ENCODE data around the gene GMPPB.

DNA sequence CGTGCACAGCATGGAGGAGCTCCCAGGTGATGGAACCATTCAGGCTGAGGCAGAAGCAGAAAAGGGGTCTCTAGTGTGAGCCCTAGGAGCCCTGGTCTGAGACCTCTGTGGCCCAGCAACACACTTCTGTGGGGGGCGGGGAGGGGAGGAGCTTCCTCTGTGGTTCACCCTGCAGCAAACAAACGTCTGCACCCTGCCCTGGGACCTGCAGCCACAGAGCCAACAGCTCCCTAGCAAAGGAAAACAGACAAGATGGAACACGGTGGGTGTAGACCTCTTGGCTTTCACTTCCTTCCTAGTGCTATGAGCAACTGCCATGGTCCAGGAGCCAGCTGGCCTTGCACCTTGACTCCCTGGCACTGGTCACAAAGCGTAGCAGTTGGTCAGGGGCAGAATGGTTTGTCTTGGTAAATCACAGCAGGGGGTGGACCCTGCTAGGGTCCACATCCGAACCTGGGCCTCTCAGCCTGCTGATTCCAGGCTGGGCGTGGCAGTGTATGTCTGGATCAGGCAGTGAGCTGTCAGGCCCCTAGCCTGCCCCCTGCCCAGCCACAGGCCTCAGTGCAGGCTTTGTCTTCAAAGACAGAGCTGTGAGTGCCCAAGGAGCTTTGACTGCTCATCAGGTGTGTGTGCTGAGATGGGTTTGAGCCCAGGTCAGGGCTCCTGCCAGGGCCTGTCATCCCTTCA lies 11.0 kb downstream of the GMPPB start:
- TF ChIP-seq POLR2AphosphoS5 (IDR thresholded peaks at IDR 0.05) (no peak), CTCF (IDR thresholded peaks at IDR 0.05) (no peak), POLR2A (IDR thresholded peaks at IDR 0.05) (no peak), EP300 (IDR thresholded peaks at IDR 0.05) (no peak)

Measured in gastroesophageal sphincter (tissue), 3 donors.